ENCODE results near the gene CPT2.

Gene CPT2

GRCh38 chr1:53183095-53183990 is 13.3 kb upstream of the CPT2 start:
- no peak for TF ChIP-seq CTCF (IDR thresholded peaks at IDR 0.05)

GRCh38 chr1:53186533-53186932 is 10.1 kb upstream of the CPT2 start:
- no peak for TF ChIP-seq CTCF (IDR thresholded peaks at IDR 0.05)

- no peak for TF ChIP-seq CTCF (IDR thresholded peaks at IDR 0.05)
Measured at GRCh38 chr1:53187401-53187800, 9.2 kb upstream of the CPT2 start.

- no peak for TF ChIP-seq CTCF (IDR thresholded peaks at IDR 0.05)
Measured at GRCh38 chr1:53188099-53188498, 8.5 kb upstream of the CPT2 start.

- TF ChIP-seq CTCF (IDR thresholded peaks at IDR 0.05) = no peak
Measured at GRCh38 chr1:53189061-53189460, 7.6 kb upstream of the CPT2 start.

- TF ChIP-seq CTCF (IDR thresholded peaks at IDR 0.05) = no peak
Measured at GRCh38 chr1:53190210-53190611, 6.4 kb upstream of the CPT2 start.

- no peak for TF ChIP-seq CTCF (IDR thresholded peaks at IDR 0.05)
Measured at GRCh38 chr1:53195246-53196016, 1.2 kb upstream of the CPT2 start.

Measured in LNCAP (cell line).